ENCODE results near the gene PDE1C. TPM values are rescaled to one million over a fixed set of nuclear protein-coding genes. Genes with fewer than 3 reads are reported as not detected.

PDE1C gene
- total RNA-seq, 1 donor from 2014 or later: 2.3 TPM

DNA sequence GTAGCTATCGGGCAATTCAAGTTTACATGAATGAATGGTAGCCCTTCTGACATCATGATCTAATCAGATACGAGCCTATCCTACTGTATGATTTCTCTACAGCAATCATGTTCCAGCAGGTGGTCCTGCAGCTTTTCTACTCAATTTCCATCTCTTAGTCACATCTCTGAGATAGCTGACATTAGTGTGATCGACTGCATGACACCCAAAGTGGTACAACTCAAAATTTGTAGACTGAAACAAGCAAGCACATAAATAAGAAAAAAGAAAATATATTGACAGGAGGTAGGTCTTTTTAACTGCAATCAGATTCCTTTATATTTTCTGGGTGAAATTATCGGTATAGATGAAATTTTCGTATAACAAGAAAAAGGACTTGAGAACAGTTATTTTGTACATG, 251.2 kb downstream of the PDE1C start:
- no peaks in the 10 kb centered on the region for H3K27me3 ChIP-seq (ENCODE audit: control insufficient read depth, insufficient read depth, low read length)
- no peak for DNase-seq (ENCODE audit: low read depth)
- no peaks in the 10 kb centered on the region for H3K36me3 ChIP-seq (ENCODE audit: control insufficient read depth, insufficient read depth, low read length)
- no peak overlapping the region for H3K4me3 ChIP-seq (ENCODE audit: low read depth, low read length)
- TF ChIP-seq CTCF (IDR thresholded peaks at IDR 0.05; ENCODE audit: insufficient read depth, low read length, poor library complexity, severe bottlenecking): no peak

- Histone ChIP-seq H3K4me3 (ENCODE audit: low read depth, low read length) (no peak overlapping the region), H3K27me3 (ENCODE audit: control insufficient read depth, insufficient read depth, low read length) (no peaks in the 10 kb centered on the region), H3K36me3 (ENCODE audit: control insufficient read depth, insufficient read depth, low read length) (no peaks in the 10 kb centered on the region)
- DNase-seq (ENCODE audit: low read depth): no peak
- no peak for TF ChIP-seq CTCF (IDR thresholded peaks at IDR 0.05; ENCODE audit: insufficient read depth, low read length, poor library complexity, severe bottlenecking)
Measured at GRCh38 chr7:31816810-31817209, 253.4 kb downstream of the PDE1C start.

GRCh38 chr7:31815796-31816195, 254.4 kb downstream of the PDE1C start:
- H3K4me3 ChIP-seq (ENCODE audit: low read depth, low read length): no peak overlapping the region
- no peaks in the 10 kb centered on the region for H3K36me3 ChIP-seq (ENCODE audit: control insufficient read depth, insufficient read depth, low read length)
- TF ChIP-seq CTCF (IDR thresholded peaks at IDR 0.05; ENCODE audit: insufficient read depth, low read length, poor library complexity, severe bottlenecking): no peak
- H3K27me3 ChIP-seq (ENCODE audit: control insufficient read depth, insufficient read depth, low read length): no peaks in the 10 kb centered on the region
- DNase-seq (ENCODE audit: low read depth): no peak

DNA sequence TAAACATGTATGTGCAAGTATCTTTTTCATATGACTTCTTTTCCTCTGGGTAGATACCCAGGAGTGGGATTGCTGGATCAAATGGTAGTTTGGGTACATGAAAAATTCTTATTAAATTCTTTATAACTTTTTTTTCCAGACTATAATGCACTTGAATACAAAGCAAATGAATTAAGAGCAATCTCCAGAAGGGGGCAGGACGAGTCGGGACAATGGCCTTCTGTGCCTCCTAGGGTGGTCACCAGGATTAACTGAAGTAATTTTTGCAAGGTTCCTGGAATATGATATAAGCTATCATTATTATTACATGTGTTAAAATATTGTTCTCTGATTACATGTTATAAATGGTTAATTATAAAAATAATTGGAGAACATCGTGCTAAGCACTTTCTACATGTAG, 256.0 kb downstream of the PDE1C start:
- H3K4me3 ChIP-seq (ENCODE audit: low read depth, low read length): no peak overlapping the region
- DNase-seq (ENCODE audit: low read depth): no peak
- H3K36me3 ChIP-seq (ENCODE audit: control insufficient read depth, insufficient read depth, low read length): no peaks in the 10 kb centered on the region
- H3K27me3 ChIP-seq (ENCODE audit: control insufficient read depth, insufficient read depth, low read length): no peaks in the 10 kb centered on the region
- TF ChIP-seq CTCF (IDR thresholded peaks at IDR 0.05; ENCODE audit: insufficient read depth, low read length, poor library complexity, severe bottlenecking): peak; percentile 27

DNA sequence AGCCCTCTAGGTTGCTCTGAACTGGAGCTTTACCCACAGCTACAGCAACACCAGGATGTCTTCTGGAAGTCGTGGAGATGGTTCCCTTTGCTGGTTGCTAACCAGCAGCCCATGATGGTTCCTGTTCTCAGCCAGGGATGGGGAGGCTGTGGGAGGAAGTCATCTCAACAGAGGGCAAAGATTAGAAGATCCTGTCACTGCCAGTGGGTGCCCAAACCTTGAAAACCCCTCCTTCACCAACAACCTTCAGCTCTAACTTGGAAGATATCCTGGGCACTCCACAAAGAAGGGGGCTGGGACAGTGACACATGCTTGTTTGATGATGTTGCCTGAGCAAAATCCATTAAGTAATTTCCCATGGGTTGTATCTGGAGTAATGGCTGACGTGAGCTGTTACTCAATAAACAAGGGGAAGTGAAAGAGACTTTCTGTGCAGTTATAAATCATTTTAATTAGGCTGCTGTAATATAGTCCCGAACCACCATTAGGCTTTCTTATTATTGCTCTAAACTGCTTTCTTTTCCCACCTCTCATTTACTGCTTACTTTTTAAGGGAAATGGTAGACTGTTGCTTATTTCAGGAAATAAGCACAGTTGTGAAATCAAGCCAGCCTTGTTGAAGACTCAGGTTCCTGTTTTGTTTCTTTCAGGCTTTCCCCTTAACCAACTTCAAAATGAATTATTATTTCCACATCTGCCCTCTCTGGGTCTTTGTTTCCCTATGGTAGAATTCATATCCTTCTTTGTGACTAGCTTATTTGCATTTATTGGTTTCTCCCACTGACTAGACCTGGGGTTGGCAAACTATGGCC, 258.4 kb downstream of the PDE1C start:
- no peaks in the 10 kb centered on the region for H3K36me3 ChIP-seq (ENCODE audit: control insufficient read depth, insufficient read depth, low read length)
- H3K27me3 ChIP-seq (ENCODE audit: control insufficient read depth, insufficient read depth, low read length): no peaks in the 10 kb centered on the region
- DNase-seq (ENCODE audit: low read depth): no peak
- no peak overlapping the region for H3K4me3 ChIP-seq (ENCODE audit: low read depth, low read length)
- TF ChIP-seq CTCF (IDR thresholded peaks at IDR 0.05; ENCODE audit: insufficient read depth, low read length, poor library complexity, severe bottlenecking): no peak

Data from kidney epithelial cell (primary cell).